T-cell (primary cell): ENCODE data around the gene TMEM223. TPM values are rescaled to one million over a fixed set of nuclear protein-coding genes. Genes with fewer than 3 reads are reported as not detected.

Source experiments
- ATAC-seq, 4 experiments: fragments of 200-7000 bp in 3 of 4; fragments of 150-1000 bp in 1 of 4; cut with Tn5 transposase; replicated peaks in 1 of 4; 1 replicate in 3 of 4; 2 replicates in 1 of 4; pipeline ENCODE4 v1.10.0; 2021; ENCODE audit warnings: moderate library complexity in 3 of 4, mild to moderate bottlenecking in 2 of 4, moderate number of reproducible peaks in 1 of 4
- CTCF ChIA-PET, 2 donors: fragments of 300-600 bp; sonication (Branson Sonifier 250); formaldehyde crosslinking; loops; one replicate each; lab custom pipeline; 2022; ENCODE audit warnings: antibody characterized with exemption in 2 of 2; lab: Charles Lee
- POLR2A ChIA-PET, 2 donors: fragments of 300-600 bp; sonication (Branson Sonifier 250); formaldehyde crosslinking; loops; one replicate each; lab custom pipeline; 2022; ENCODE audit warnings: antibody characterized with exemption in 2 of 2; lab: Charles Lee
- DNase-seq, 35 experiments: peaks; one replicate each; pipeline versions ENCODE4 v3.0.0 to v3.0.0-alpha.2; 2013 to 2023
- H3K27ac ChIP-seq: one replicate; pipeline ENCODE4 v1.5.1; 2013; ENCODE audit warnings: low read length
- H3K27me3 ChIP-seq, 2 experiments: replicated peaks in 1 of 2; 1 replicate in 1 of 2; 2 replicates in 1 of 2; pipeline versions ENCODE4 v1.6.1 to v1.7.0; 2013; ENCODE audit warnings: low read length in 1 of 2, mixed read lengths in 1 of 2; ENCODE audit not compliant: control insufficient read depth in 2 of 2, insufficient read depth in 2 of 2; ENCODE audit errors: extremely low read depth in 1 of 2
- H3K36me3 ChIP-seq, 2 donors: 1 replicate in 1 of 2; 2 replicates in 1 of 2; pipeline versions ENCODE4 v1.6.1 to v1.7.0; 2013; ENCODE audit warnings: low read length in 1 of 2; ENCODE audit not compliant: control insufficient read depth in 2 of 2, insufficient read depth in 1 of 2; ENCODE audit errors: extremely low read depth in 1 of 2
- H3K4me1 ChIP-seq, 2 experiments: 1 replicate in 1 of 2; 2 replicates in 1 of 2; pipeline versions ENCODE4 v1.6.1 to v1.7.0; 2013; ENCODE audit warnings: low read length in 2 of 2, mixed read lengths in 1 of 2; ENCODE audit not compliant: insufficient read depth in 2 of 2, control insufficient read depth in 1 of 2; ENCODE audit errors: extremely low read depth in 1 of 2
- H3K4me3 ChIP-seq, 2 donors: 1 replicate in 1 of 2; 2 replicates in 1 of 2; pipeline versions ENCODE4 v1.5.1 to v1.7.0; 2013; ENCODE audit warnings: mild to moderate bottlenecking in 2 of 2, low read length in 1 of 2, moderate library complexity in 1 of 2; ENCODE audit not compliant: control insufficient read depth in 1 of 2; ENCODE audit errors: extremely low read depth in 1 of 2
- H3K9me3 ChIP-seq: 2 replicates; pipeline ENCODE4 v1.7.0; 2013
- H3K27ac Mint-ChIP-seq, 2 donors: one replicate each; pipeline ENCODE4 v1.8.0; 2020 to 2021; ENCODE audit warnings: mild to moderate bottlenecking in 2 of 2, mixed read lengths in 2 of 2
- H3K27me3 Mint-ChIP-seq, 2 donors: one replicate each; pipeline ENCODE4 v1.8.0; 2021 to 2022; ENCODE audit warnings: mixed read lengths in 2 of 2
- H3K36me3 Mint-ChIP-seq: one replicate; pipeline ENCODE4 v1.8.0; 2021; ENCODE audit warnings: mixed read lengths
- H3K4me1 Mint-ChIP-seq, 3 donors: one replicate each; pipeline ENCODE4 v1.8.0; 2020 to 2022; ENCODE audit warnings: mixed read lengths in 3 of 3, mild to moderate bottlenecking in 1 of 3
- H3K4me3 Mint-ChIP-seq, 3 donors: one replicate each; pipeline ENCODE4 v1.8.0; 2020 to 2022; ENCODE audit warnings: mild to moderate bottlenecking in 3 of 3, mixed read lengths in 3 of 3, moderate library complexity in 3 of 3
- H3K9me3 Mint-ChIP-seq, 3 donors: one replicate each; pipeline ENCODE4 v1.8.0; 2020 to 2022; ENCODE audit warnings: mixed read lengths in 3 of 3
- WGBS: methylation state at CpG from one replicate; pipeline ENCODE4 v1.1.5; 2013; ENCODE audit warnings: missing lambda C conversion rate; ENCODE audit not compliant: insufficient coverage; 5-methylcytosine and 5-hydroxymethylcytosine counted together
- total RNA-seq, 35 experiments: library from RNA in 6 of 35; stranded (reverse) in 6 of 35; fragments of 120-200 nt in 1 of 35; gene quantifications; one replicate each; pipeline versions ENCODE4 v1.2.1 to v1.2.4 and lab custom pipeline; 2013 to 2026

Gene TMEM223
- total RNA-seq, 5 donors from 2014 or later (not counting 1 experiment from before 2014, with no cell fraction given) = 11.2 to 27.6 (median 23.0) TPM

DNA sequence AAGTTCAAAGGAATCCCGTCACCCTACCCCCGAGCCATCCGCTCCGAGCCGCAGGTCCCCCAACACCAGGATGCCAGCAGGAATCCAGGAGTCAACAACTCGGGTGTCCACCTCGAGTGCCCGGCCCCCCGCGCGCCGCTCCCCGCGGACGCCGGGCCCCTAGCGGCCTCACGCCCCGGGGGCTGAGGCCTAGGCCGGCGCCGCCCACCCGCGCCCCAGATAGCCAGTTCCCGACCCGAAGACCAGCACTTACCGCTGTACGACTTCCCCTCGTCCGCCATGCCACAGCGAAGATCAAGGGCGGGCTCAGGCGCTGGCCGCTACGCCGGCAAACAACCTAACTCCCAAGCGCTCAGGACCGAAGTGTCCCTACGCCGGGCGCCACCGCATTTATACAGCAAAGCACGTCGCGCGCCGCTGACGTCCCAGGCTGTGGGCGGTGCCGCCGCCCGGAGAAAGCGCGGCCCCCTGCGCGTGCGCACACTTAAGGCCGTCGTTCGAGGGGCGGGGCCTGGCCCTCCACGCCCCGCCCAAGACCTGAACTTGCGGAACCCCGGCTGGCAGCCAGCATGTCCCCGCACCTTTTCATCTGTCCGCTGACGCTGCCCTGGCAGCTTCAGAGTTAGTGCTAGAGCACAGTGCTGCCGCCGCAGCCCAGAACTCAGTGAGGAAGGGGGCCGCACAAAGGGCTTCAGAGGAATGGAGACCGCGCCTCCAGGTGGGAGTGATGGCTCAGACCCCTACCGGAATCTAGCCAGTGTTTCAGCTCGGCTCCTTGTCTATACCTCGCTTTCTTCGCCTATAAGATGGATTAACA, 13.5 kb upstream of the TMEM223 start, which contains the start of gene NXF1:
NXF1 (minus strand) TSS at position 365 of the 817 bp plus-strand sequence; CDS start at position 281, 84 bp downstream.
- Mint-ChIP-seq H3K4me3 (peak within 1 kb of the TSS; percentile 91 to 100 (median 98)), H3K36me3 (peaks cover 27% of the 10 kb centered on the region), H3K27ac (peak within 1 kb of the TSS; percentile 93 to 98), H3K9me3 (no peaks in the 10 kb centered on the region), H3K4me1 (peaks cover 21 to 40% (median 27%) of the 10 kb centered on the region in 3 donors), H3K27me3 (no peaks in the 10 kb centered on the region)
- Histone ChIP-seq H3K9me3 (no peaks in the 10 kb centered on the region), H3K4me3 (peak within 1 kb of the TSS; percentile 66 to 86), H3K36me3 (peaks cover under 1 to 38% of the 10 kb centered on the region in 2 donors), H3K4me1 (peaks cover 11 to 23% of the 10 kb centered on the region in 2 experiments), H3K27ac (peak within 1 kb of the TSS; percentile 66), H3K27me3 (no peaks in the 10 kb centered on the region)
- POLR2A ChIA-PET = interaction anchor here (0.5 to 1.4 kb wide), 10 partner anchors 9 to 214 kb away, joined by 3 to 8 read pairs (median 3); partner anchors contain the start of genes TEX54 (in 1 of the 2) and TUT1 (in 1 of the 2)
- DNase-seq (peak; percentile 85 to 98 (median 93)), ATAC-seq (peak; percentile 81 to 92 (median 90))
- WGBS = under 1% methylated on average over 75 of the region's 77 CpGs
- CTCF ChIA-PET = interaction anchor here in 1 of 2 donors (0.6 to 1.2 kb wide), 5 partner anchors 19 to 51 kb away, joined by 3 to 6 read pairs (median 4); partner anchors contain the start of genes POLR2G and STX5

DNA sequence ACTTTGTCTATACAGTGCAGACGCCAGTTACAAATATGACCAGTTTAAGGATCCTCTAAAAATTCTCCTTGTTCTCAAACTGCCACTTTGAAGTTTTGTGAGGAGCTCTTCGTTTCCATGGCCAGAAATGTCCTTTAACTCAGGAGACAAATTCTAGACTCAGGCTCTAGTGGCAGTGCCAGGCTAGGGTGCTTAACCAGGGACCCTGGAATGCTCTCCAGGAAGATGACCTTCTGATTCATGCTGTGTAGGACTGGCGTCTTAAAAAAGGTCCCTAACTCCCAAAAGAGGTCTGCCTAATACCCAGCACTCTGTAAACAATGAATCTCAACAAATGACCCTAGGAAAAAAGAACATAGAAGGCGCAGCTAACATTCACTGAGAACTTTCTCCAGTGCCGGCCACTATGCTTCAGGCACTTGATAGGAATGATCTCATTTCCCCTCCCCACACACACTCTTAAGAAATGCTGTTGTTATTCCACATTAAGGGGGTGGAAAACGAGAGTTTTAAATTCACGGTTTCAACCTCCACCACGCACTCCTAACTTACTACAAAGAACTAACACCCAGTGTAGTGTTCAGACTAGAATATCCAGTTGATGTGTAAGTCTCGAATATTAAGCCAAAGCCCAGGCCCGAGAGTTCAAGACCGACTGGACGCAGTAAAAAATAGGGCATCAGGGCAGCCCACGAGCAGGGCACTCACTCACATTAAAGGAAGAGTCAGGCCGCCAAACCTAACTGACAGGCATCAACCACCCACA, 12.7 kb upstream of the TMEM223 start:
- POLR2A ChIA-PET = interaction anchor here (0.6 to 1.7 kb wide), 6 partner anchors 10 to 96 kb away, joined by 3 to 5 read pairs (median 4); partner anchors contain the start of gene TMEM223 (in 1 of the 2)
- CTCF ChIA-PET = no interaction called here
- Mint-ChIP-seq H3K9me3 (no peaks in the 10 kb centered on the region), H3K4me1 (peaks cover 21 to 42% (median 27%) of the 10 kb centered on the region in 3 donors), H3K36me3 (peaks cover 33% of the 10 kb centered on the region), H3K4me3 (peak overlapping the region; percentile 91 to 100 (median 98)), H3K27ac (peak overlapping the region; percentile 92 to 93), H3K27me3 (no peaks in the 10 kb centered on the region)
- peak in 3 of 4 experiments; percentile 42 to 46 (median 43) for ATAC-seq
- H3K27ac ChIP-seq = peak overlapping the region; percentile 46
- no peaks in the 10 kb centered on the region for H3K9me3 ChIP-seq
- 8% methylated on average over 5 of the region's 14 CpGs for WGBS
- H3K4me3 ChIP-seq = peak overlapping the region; percentile 66 to 86
- DNase-seq = peak in 2 of 35 experiments; percentile 12 to 16
- H3K4me1 ChIP-seq = peaks cover 11 to 23% of the 10 kb centered on the region in 2 experiments
- H3K27me3 ChIP-seq = no peaks in the 10 kb centered on the region
- peaks cover 7 to 46% of the 10 kb centered on the region in 2 donors for H3K36me3 ChIP-seq

DNA sequence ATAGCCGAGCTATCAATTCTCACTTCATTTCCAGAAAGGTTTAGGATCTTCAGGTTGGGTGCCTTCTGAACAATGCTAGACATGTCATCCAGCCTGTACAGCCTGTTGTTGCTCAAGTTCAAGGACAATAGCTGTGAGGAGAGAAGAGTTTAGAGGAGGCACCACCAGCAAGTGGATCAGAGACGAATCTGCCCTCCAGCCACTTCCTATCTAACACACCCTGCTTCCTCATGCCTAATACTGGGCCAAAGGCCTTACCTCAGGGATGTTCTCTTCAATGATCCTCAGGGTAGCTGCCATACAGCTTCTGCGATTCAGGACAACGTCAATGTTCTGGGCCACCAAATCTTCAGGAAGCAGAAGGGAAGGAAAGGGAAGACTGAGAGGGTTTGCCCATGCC, 9.3 kb upstream of the TMEM223 start:
- no peak for ATAC-seq
- Histone ChIP-seq H3K36me3 (peaks cover 23 to 76% of the 10 kb centered on the region in 2 donors), H3K27me3 (no peaks in the 10 kb centered on the region), H3K9me3 (no peaks in the 10 kb centered on the region), H3K4me3 (no peak overlapping the region), H3K4me1 (peaks cover 11 to 19% of the 10 kb centered on the region in 2 experiments), H3K27ac (no peak overlapping the region)
- no peak overlapping the region for H3K4me3 Mint-ChIP-seq
- H3K4me1 Mint-ChIP-seq = peaks cover 21 to 34% (median 23%) of the 10 kb centered on the region in 3 donors
- ChIA-PET POLR2A (interaction anchor here in 1 of 2 donors (0.6 to 1.3 kb wide), 3 partner anchors 13 to 31 kb away, joined by 3 to 6 read pairs (median 3); partner anchors contain the start of genes STX5, TEX54 and TMEM179B), CTCF (interaction anchor here (0.6 to 1.2 kb wide), 3 partner anchors 59 to 208 kb away, joined by 3 to 9 read pairs (median 5); partner anchors contain the start of gene SLC3A2 (in 1 of the 2))
- H3K27me3 Mint-ChIP-seq = no peaks in the 10 kb centered on the region
- H3K36me3 Mint-ChIP-seq = peaks cover 56% of the 10 kb centered on the region
- H3K27ac Mint-ChIP-seq = peak overlapping the region in 1 of 2 donors; percentile 52
- WGBS = 100% methylated on average over 1 of the region's 4 CpGs
- no peak for DNase-seq
- H3K9me3 Mint-ChIP-seq = no peaks in the 10 kb centered on the region

DNA sequence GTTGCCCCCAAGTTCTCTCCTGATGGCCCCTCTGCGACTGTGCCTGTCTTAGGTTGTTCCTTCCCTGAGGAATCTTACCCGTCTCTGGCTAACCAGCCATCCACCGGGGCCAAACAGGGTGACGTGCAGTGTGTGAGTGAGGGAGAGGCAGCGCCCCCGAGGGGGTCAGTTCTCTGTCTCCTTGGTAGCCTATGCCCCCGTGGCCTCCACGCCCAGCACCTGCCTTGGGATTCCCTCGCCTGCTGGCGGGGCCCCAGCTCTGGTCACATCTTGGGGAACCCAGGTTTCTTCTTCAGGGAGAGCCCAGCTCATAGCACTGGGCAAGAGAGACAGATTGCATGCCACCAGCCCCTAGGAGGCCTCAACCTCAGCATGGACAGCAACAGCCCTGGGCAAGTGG, 7.7 kb upstream of the TMEM223 start:
- Mint-ChIP-seq H3K27me3 (no peaks in the 10 kb centered on the region), H3K27ac (no peak overlapping the region), H3K36me3 (peaks cover 69% of the 10 kb centered on the region), H3K9me3 (no peaks in the 10 kb centered on the region), H3K4me1 (peaks cover 17 to 25% (median 18%) of the 10 kb centered on the region in 3 donors), H3K4me3 (no peak overlapping the region)
- H3K4me1 ChIP-seq = peaks cover 7 to 14% of the 10 kb centered on the region in 2 experiments
- no peak overlapping the region for H3K4me3 ChIP-seq
- 90% methylated on average over 8 of the region's 10 CpGs for WGBS
- POLR2A ChIA-PET = interaction anchor here (0.5 to 0.7 kb wide), 2 partner anchors 10 to 17 kb away, joined by 3 to 9 read pairs; no protein-coding TSS in a partner anchor
- CTCF ChIA-PET = interaction anchor here in 1 of 2 donors (1.3 to 1.6 kb wide), 2 partner anchors 13 to 17 kb away, joined by 4 to 6 read pairs; no protein-coding TSS in a partner anchor
- ATAC-seq = peak in 1 of 4 experiments; percentile 8
- no peak overlapping the region for H3K27ac ChIP-seq
- DNase-seq = no peak
- H3K27me3 ChIP-seq = no peaks in the 10 kb centered on the region
- H3K36me3 ChIP-seq = peaks cover 28 to 91% of the 10 kb centered on the region in 2 donors
- H3K9me3 ChIP-seq = no peaks in the 10 kb centered on the region

DNA sequence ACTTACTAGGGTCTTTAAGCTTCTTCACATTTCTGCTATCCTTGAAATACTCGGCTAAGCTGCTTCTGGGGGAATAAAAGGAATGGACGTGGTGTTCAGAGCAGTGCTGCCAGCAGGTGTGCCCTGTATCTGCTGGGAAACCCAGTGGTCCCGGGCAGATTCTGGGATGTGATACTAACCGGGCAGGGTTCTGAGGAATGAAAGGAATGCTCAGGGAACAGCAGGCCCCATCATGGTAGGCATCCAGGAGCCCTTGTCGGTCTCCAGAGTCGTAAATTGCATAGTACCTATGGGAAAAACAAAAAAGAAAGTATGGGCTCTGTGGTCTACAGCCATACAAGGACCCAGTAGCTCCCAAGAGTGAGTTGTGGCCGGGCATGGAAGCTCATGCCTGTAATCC, 4.5 kb upstream of the TMEM223 start:
- DNase-seq (no peak), ATAC-seq (no peak)
- Mint-ChIP-seq H3K36me3 (peaks cover 62% of the 10 kb centered on the region), H3K27me3 (no peaks in the 10 kb centered on the region), H3K4me3 (no peak overlapping the region), H3K27ac (peak overlapping the region; percentile 31 to 55), H3K9me3 (no peaks in the 10 kb centered on the region), H3K4me1 (peaks cover 12 to 18% (median 17%) of the 10 kb centered on the region in 3 donors)
- POLR2A ChIA-PET = interaction anchor here (0.6 to 1.2 kb wide), 6 partner anchors 9 to 57 kb away, joined by 3 to 4 read pairs (median 3); no protein-coding TSS in a partner anchor
- no peaks in the 10 kb centered on the region for H3K9me3 ChIP-seq
- H3K27ac ChIP-seq = no peak overlapping the region
- WGBS = 93% methylated on average over 5 of the region's 7 CpGs
- peaks cover 7 to 16% of the 10 kb centered on the region in 2 experiments for H3K4me1 ChIP-seq
- no peaks in the 10 kb centered on the region for H3K27me3 ChIP-seq
- CTCF ChIA-PET = interaction anchor here in 1 of 2 donors (0.6 kb wide), 1 partner anchor 64 kb away, joined by 5 read pairs; no protein-coding TSS in a partner anchor
- H3K4me3 ChIP-seq = no peak overlapping the region
- peaks cover 32 to 88% of the 10 kb centered on the region in 2 donors for H3K36me3 ChIP-seq
